SU-DHL-6 (cell line): ENCODE measurements around the gene SORCS2.

Source experiments
- CTCF ChIP-seq: fragments of 200-600 bp; sonication (generic); IDR thresholded peaks from one replicate; pipeline ENCODE4 v1.5.1; 2017; ENCODE audit warnings: antibody characterized with exemption, mild to moderate bottlenecking, low read length, moderate library complexity; ENCODE audit not compliant: insufficient read depth, poor library complexity, severe bottlenecking
- EZH2phosphoT487 ChIP-seq: fragments of 200-600 bp; sonication (generic), shearing (Covaris generic); conservative IDR thresholded peaks from 2 replicates; pipeline ENCODE4 v1.6.1; 2018; ENCODE audit warnings: mild to moderate bottlenecking, antibody characterized with exemption, low read length, moderate library complexity, mixed read lengths

GRCh38 chr4:7596918-7597606 lies 404.7 kb downstream of the SORCS2 start:
- no peak for TF ChIP-seq CTCF
- TF ChIP-seq EZH2phosphoT487, result no peak
